ENCODE results near the gene CPEB1.

DNA sequence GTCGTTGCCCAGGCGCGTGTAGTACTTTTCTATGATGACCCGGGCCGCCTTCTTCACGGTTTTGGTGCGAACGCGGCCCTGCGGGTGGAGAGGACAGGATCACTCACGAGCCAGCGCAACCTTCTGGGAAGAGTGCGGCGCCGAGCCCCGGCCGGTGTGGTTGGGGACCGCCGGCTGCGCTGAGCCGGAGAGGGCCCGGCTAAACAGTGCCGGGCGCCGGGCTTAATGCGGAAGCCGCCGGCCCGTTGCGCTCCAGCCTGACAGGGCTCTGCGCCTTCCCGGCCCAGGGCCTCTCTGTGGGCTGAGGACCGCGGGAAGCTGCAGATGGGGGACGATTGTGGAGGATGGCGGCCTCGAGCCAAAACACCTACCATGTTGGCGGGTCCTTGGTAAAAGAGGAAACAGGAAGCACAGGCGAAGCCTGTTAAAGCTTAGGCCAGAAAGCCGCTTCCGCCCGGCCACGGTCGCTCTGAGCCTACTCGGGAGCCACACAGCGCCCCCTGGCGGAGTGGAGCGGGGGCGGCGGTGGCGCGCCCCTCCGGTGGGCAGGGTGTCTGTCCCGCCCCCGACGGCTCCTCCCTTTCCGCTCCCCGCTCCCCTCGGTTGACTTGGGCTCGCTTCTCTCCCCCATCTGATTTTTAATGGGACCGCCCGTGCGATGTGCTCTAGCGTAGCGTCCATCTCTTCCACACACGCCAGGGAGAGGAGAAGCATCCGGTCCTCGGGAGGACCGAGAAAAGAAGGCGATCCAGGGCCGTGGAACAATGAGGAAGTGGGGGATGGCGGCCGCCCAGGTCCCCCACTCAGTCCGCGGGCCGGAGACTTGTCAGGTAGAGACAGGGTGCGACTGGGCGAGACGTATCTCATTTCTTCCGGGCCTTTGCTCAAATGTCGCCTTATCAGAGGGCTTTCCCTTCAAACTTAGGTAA lies 106.8 kb downstream of the CPEB1 start, which contains the start of gene RPS17:
- TF ChIP-seq POLR2A (IDR thresholded peaks at IDR 0.05) (peak; percentile 51 to 84), EP300 (IDR thresholded peaks at IDR 0.05) (no peak)
- TF ChIP-seq, protein P1, sequence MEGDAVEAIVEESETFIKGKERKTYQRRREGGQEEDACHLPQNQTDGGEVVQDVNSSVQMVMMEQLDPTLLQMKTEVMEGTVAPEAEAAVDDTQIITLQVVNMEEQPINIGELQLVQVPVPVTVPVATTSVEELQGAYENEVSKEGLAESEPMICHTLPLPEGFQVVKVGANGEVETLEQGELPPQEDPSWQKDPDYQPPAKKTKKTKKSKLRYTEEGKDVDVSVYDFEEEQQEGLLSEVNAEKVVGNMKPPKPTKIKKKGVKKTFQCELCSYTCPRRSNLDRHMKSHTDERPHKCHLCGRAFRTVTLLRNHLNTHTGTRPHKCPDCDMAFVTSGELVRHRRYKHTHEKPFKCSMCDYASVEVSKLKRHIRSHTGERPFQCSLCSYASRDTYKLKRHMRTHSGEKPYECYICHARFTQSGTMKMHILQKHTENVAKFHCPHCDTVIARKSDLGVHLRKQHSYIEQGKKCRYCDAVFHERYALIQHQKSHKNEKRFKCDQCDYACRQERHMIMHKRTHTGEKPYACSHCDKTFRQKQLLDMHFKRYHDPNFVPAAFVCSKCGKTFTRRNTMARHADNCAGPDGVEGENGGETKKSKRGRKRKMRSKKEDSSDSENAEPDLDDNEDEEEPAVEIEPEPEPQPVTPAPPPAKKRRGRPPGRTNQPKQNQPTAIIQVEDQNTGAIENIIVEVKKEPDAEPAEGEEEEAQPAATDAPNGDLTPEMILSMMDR (IDR thresholded peaks at IDR 0.05): peak; percentile 99 to 100

All from suprapubic skin (tissue), 3 donors.